ENCODE data around the gene NT5C1B.

NT5C1B gene

DNA sequence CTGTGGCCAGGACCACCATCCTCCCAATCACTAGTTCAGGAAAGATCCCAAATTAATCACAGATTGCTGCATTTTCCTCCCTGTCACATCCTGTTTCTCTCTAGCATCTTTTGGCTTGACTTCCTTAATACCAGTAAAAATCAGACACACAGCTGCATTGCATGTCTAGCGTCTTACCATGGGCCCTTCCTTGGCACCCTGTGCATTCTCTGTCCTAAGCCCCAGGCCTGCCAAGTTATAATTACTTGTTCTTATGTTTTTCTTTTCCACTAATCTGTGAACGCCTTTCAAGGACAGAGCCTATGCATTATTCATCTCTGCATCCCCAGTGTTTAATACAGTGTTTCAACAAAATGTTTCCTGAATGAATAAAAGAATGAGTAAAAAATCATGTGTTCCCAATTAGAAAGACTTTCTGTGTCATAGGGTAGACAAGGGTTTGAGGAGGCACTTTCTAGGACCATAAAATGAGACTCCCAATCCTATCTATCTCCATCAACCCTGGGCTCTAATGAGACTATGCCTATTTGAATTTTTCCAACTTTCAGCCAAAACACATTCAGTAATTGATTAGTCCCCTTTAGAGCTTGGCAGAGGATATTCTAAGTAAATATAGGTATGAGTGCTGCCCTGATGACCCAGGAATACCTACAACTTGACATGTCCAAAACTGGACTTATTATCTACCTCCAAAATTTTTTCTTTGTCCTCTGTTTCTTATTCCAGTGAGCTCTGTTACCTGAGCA is 10.3 kb upstream of the NT5C1B start:
- no peak for DNase-seq

DNA sequence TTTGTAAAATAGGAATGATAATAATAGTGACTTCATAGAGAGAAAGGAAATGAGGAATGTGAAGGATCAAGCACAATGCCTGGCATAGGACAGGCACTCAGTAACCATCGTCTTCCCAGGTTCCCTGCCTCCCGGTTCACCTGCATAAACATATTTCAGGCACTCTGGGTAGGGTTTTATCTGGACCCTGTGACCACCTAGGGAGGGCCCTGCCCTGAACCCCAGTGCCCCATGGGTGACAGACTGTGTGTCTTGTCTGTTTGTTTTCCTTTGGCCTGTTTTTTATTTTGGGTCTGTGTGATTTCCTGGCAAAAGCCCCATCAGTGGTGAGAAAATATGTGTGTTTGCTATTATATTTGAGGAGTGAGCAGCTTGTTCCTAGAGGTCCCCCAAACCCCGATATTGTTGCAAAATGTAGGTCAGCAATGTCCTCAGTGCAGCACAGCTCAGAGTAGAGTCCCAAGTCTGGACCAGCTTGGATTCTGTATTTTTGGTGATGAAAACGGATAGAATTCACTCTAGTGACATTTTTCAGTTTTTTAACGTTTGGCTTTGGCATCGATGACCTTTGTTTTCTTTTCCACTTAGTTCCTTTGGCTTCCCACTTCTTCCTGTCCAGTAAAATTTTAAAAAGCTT is 9.6 kb upstream of the NT5C1B start:
- no peak for DNase-seq

DNA sequence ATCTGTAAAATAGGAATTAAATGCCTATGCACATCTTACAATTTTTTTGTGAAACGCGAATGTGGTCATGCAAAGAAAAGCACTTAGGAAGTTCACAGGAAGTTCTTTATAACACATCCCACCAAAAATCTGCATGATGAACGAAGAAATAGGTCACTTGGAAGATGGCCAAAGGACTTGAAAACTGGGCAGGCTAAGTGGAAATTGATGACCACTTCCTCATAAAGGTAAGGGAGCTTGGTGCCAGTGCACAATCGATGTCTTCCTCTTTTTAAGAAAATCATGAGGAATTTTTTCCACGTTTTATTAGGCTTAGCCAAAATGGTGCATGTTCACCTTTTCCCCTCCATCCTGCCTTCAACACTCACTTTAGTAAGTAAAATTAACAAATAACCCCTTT is 8.2 kb upstream of the NT5C1B start:
- DNase-seq: no peak

DNA sequence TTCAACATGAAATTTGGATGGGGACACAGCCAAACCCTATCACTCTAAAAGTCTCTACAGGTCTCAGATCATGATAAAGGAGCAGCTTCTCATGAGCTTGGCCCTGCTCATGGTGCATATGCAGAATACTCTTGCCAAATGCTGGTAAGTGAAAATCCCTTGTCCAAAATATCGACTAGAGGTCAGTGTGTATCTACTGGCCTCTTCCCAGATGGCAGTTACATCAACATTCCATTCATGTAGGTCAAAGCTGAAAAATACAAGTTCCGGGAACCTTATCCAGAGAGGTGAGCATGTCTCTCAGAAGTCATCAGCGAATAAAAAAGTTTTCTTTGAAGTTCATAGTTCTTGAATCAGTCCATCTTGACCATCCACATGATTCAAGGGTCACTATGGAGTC is 7.6 kb upstream of the NT5C1B start:
- no peak for DNase-seq

DNA sequence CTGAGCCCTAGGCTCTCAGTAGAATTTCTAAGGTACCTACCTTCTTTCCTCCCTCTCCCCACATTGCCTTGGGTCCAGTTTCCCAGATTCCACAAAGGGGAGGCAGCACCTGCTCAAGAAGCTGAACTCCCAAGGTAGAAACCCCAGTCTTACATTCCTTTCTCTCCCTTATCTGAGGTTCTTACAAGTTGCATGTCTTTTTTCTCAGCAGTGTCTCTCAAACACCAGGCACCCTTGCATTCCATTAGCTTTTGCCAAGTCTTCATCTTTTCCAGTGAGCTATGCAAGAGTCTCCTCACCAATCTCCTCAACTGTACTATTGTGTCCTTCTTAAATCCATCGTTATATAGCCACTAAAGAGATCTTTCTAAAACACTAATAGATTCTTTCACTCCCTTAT is 4.1 kb upstream of the NT5C1B start:
- no peak for DNase-seq

DNA sequence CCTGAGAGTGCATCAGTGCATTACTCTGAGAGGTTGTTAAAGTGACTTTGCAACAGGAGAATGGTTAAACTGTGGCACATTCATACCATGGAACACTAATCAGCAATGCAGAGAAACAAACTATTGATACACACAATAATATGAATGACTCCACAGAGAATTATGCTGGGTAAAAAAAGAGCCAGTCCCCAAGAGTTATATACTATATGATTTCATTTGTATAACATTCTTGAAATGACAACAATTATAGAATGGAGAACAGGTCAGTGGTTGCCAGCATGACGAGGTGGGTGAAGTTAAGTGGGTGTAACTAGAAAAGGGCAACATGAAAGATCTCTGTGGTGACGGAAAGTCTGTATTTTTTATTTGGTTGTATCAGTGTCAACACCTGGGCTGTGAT is 3.0 kb upstream of the NT5C1B start:
- no peak for DNase-seq

DNA sequence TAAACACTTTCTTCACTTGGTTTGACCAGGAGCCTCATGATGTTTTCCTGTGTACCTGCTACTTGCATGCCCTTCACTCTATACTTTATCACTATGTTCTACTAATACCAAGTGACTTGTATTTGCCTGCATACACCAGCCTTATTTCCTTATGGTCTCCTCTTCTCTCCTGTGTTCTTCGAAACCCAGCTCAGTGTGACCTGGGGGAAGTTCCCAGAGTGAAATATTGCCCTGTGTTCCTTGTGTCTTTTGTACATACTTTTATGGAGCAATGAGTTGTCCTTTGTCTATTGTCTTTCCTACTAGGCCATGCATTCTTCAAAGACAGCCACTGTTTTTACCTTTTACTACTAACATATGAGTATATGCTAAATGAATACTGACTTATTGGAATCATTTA is 567 bp downstream of the NT5C1B start:
- no peak for DNase-seq

DNA sequence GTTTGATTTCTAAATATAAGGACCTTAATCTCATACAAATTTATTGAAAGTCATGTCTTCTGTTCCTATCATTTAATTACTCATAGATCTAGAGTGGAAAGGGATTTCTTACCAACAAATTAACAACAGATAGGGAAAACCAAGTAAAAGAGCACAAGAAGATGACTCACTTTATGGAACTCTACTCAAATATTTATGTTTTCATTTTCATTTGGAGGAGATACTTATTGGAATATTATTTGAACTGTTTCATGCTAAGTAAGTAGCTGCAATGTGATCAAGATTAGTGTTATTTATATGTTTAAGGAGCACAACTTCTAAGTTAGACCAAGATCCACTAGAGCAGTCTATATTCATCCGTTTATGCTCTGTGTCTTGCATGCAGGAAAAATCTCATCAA is 1.3 kb downstream of the NT5C1B start:
- no peak for DNase-seq

DNA sequence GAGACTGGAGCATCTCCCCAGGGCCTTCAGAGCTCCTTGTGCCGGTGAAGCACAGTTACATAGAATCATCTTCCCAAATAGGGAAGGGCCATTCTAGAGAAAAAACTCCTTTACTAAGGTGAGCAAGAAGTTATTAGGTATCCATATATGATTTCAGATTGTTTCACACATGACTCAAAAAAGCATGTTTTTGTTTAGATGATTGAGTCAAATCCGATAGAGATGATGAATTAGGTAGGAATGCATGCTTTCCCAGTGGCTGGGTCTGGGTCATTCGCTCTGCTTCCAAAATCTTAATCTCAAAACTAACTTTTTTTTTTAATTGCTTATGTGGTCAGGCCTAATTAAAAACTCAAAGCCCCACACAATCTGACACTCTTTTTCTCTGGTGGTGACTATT is 3.8 kb downstream of the NT5C1B start:
- no peak for DNase-seq

DNA sequence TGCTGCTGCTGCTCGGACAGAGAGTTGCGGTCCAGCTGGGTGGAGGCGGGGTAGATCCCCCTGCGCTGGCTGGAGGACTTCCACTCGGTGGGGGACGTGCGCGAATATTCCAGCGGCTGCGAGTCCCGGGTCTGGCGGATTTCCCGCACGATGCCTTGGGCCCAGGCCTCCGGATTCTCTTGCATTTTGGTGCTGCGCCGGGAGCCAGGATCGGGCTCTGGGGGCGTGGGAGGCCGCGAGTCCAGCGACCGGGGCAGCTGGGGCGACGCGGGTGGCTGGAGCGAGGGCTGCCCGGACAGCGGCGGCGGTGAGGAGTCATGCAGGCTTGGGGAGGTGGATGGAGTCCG is 4.8 kb downstream of the NT5C1B start:
- DNase-seq: no peak

DNA sequence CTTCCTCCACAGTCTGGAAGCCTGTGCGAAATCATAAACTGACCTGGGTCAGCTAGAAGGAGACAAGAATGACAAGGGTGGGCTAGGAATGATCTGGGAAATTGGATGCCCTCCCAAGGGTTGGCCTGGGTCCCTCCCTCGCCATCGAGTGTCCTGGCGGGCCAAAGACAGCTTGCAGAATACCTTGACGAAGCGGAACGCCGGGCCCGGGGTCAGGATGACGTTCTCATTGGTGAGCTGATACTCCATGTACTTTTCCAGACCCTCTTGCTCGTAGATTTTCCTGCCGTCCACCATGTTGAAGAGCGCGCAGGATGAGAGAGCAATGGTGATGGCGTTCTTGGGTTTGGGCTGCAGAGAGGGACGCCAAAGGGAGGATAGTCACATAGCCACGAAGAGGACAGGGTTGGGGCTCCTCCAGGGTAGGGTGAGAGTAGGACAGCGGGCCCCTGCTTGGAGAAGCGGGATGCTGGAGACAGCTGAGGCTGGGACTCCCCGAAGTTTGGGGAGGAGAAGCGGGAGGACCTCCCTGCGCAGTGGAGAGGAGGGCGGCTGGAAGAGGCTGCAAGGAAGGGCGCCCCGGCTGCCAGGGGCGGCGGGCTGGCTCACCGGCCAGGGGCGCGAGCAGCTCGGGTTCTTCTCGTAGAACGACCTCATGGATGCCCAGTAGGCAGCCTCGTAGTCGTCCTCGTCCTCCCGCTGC is 5.3 kb downstream of the NT5C1B start:
- no peak for DNase-seq

DNA sequence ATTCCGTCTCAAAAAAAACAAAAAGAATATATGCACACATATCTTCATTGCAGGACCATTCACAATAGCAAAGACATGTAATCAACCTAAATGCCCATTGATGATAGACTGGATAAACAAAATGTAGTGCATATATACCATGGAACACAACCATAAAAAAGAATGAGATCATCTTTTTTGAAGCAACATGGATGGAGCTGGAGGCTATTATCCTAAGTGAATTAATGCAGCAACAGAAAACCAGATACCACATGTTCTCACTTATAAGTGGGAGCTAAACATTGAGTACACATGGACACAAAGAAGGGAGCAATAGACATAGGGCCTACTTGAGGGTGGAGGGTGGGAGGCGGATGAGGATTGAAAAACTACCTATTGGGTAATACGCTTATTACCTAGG is 8.8 kb downstream of the NT5C1B start:
- no peak for DNase-seq

DNA sequence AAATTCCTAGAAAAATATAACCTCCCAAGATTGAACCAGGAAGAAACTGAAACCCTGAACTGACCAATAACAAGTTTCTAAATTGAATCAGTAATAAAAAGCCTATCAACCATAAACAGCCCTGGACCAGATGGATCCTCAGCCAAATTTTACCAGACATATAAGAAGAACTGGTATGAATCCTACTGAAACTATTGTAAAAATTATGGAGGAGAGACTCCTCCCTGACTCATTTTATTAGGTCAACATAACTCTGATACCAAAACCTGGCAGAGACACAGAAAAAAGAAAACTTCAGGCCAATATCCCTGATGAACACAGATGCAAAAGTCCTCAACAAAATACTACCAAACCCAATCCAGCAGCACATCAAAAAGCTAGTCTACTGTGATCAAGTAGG is 11.3 kb downstream of the NT5C1B start:
- DNase-seq: no peak

DNA sequence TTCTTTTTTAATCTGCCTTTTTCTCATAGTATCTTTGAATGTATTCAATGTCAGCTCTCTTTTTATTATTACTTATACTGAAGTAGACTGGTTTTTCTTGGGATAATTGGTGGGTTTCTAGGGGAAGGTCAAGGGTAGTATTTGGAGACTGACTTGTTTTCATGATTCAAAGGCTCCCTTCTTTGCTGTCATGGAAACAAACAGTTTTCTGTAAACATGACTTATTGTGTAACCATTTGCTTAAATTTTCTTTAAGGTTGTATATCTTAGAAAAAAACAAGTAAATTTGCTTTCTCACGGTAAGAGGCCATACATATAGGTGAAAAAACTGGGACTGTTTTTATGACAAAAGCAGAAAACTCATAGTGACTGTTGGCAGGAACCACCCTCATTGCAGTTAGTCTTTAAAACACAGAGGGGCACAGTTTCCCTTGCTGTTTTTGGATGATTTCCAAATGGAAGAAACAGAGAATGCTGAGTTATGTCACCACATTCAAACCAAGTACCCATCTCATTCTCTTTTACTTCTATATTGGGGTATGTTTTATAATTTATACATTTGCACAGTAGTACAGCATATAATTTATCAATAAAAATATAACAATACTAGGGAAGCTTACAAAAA is 23.1 kb downstream of the NT5C1B start:
- no peak for DNase-seq

DNA sequence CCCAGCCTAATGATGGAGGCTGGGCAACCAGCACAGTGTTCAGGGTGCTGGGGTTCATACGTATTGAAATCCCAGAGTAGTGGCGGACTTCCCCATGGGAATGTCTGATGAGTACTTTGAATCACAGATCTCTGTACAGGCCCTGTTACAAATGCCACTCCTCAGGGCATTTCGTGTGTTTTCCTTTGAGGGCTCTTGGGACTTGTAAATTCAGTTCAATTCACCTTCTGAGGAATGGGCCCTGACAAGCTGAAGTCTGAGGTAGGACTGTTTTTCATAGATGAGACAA is 28.6 kb downstream of the NT5C1B start:
- DNase-seq: no peak

DNA sequence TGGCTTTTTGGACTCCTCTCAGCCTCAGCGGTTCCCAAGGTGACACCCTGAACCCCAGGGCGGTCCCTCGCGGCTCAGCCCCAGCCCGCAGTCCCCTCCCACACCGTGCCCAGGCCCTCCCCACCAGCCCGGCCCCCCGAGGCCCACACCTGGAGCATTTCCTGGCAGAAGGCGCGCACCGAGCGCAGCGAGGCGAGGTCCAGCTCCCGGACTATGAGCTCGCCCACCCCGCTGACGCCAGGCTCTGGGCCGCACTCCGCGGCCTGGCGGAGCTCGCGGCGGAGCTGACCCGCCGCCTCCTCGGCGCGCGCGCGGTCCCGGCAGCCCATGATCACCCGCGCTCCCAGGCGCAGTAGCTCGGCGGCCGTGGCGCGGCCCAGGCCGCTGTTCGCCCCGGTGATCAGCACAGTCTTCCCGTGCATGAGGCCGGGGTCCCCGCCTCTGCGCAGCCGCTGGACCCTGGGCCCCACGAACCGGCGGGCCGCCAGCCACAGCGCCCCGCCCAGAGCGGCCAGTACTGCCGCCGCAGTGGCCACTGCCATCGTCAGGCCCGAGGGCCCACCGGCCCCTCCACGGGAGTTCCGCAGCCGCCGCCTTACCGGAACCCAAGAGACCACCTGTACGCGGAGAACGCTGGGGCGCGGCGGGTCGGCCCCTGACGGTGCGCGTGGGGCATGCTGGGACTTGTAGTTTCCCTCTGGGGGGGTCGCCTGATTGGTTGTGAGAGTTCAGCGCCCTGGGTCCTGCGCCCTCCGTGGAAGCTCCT is 29.2 kb downstream of the NT5C1B start, which contains the start of gene RDH14:
TSS of gene RDH14 (minus strand) at position 623 of the 766 bp plus-strand sequence. CDS start at position 542, 81 bp downstream.
- DNase-seq: peak; percentile 87

DNA sequence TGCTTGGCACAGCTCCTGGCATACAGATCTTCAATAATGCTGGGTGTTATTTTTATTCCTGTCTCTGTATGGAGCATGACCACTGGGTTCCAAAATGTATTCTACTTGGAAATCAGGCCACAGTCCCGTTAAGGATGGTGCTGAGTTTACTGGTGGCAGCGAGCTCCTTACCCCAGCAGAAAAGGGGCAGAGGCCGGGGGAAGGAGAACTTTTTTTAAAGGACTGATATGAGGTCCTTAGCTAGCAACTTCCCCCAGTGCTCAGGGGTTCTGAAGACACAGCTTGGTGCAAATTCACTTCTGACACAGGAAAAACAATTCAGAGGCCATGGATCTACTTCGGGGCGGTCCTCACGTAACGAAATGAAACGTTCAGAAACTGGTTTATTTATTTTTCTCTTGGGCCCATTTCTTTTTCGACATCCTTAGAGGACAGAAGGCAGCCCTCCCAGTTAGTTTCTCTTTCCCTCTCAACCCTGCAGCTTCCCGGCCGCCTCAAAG is 29.8 kb downstream of the NT5C1B start:
- DNase-seq: no peak

DNA sequence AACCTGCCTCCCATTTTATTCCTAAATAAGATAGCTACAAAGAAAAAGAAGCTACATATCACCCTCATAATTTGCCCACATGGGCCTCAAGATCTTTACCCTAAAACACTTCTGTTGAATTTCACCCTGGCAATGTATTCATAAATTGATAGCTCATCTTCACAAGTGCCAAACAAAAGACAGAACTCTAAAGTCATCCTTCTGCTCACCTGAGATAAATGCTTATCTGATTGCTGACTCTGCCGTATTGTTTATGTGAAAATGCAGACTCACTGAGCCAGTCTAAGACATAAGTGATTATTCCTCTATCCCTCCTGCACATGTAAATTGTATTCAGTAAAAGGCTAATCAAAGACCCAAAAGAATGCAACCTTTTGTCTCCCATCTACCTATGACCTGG is 30.9 kb downstream of the NT5C1B start:
- no peak for DNase-seq

DNA sequence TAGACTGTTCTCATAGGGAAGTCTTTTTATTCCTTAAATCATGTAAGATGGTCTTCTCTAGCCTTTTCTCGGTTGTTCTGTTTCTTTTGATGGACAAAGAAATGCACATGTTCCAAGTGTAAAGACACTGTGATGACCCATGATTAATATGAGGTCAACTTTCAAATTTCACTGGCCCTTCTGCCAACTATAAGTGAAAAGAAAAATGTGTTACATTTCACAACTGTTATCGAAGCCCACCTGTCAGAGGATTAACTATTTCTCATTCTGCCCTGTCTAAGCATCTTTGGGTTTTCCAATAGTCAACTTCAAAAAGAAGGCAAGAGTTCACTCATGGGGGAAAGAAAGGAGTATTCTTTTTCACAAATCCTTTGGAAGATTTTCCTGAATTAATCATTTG is 32.2 kb downstream of the NT5C1B start:
- no peak for DNase-seq

DNA sequence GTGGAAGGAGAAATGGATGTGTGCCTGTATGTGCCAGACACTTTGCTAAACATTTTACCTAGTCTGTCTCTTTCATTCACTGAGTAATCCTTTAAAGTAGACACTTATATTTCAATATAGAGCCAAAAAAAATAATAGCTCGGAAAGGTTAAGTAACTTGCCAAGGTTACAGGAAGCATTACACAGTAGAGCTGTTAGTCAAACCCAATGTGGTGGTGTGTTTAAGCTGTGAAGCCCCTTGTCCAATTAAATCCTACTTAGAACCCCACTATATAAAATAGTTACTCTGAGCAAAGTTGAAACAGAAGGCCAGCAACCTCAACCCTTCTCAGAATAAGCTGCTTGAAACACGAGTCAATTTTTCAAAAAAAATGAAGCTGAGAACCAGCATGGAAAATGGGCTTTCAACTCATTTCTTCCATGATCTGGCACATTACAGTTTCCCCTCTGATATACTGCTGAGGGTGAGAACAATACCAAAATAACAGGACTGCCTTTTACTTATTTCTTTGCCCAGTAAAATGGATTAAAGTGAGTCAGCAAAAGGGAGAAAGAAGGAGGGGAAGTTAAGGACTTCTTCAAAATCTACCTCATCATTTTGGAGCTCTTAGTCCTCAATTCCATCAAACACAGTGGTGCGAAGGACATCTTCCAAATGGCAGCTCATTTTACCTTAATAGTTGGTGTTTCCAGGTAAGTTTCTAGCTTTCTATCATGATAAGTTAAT is 36.9 kb downstream of the NT5C1B start:
- DNase-seq: no peak

DNA sequence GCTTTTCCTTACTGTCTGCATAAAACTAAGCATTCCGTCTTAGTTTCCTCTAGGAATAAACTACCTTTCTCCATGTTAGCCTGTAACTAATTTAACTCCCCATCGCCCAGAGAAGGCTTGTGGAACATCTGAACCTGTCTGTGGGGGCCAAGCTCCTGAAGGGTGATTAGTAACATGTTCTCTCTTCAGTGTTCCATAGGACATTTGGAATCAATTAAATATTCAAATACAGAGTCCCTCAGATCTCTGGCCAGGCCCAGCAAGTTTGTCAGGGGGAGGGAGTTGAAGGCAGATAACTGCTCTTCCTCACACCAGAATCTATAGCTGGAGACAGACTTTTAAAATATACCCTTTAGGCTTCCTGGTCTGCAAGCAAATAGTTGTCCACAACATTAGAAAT is 37.7 kb downstream of the NT5C1B start:
- no peak for DNase-seq

DNA sequence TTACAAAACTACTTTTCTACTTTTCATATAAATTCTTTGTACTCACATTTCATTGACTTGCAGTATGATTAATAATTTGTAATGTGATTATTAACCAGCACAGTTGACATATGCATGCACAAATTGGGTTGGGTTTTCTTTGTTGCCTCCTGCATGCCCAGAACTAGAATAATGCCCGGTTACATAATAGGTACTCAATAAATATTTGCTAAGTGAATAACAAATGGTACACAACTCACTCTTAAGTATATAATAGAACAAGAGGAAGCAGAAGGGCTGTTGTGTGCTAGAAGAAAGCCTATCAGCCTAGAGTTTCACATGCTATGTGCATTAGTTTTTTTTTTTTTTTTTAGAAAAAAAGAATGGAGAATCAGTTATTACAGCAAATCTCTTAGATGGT is 38.2 kb downstream of the NT5C1B start:
- DNase-seq: no peak

Data from inflammatory macrophage treated with lipopolysaccharide for 4 hours (primary cell).